A549 (cell line): ENCODE results near the gene ARF5. TPM values are rescaled to one million over a fixed set of nuclear protein-coding genes. Genes with fewer than 3 reads are reported as not detected.

ENCODE experiments used
- ATAC-seq, 2 experiments: fragments of 200-7000 bp in 1 of 2; fragments of >200 bp in 1 of 2; cut with Nextera tagmentation in 1 of 2; cut with Tn5 transposase in 1 of 2; 3 replicates each; pipeline versions ENCODE4 v1.8.0 to v1.9.1; 2018 to 2020; ENCODE audit warnings: mild to moderate bottlenecking in 1 of 2, moderate library complexity in 1 of 2
- CTCF ChIA-PET: fragments of 300-600 bp; sonication (Branson Sonifier 250); formaldehyde crosslinking; extraction: SDS; loops from one replicate; lab custom pipeline; 2021; ENCODE audit warnings: antibody characterized with exemption, inconsistent platforms; lab: Yijun Ruan, JAX
- POLR2A ChIA-PET: fragments of 350-600 bp; formaldehyde crosslinking; extraction: SDS; loops from one replicate; lab custom pipeline; 2021; ENCODE audit warnings: antibody characterized with exemption, inconsistent platforms; lab: Yijun Ruan, JAX
- DNase-seq, 2 experiments: peaks; one replicate each; pipeline versions ENCODE4 v3.0.0 to v3.0.0-alpha.2; 2011 to 2016; ENCODE audit warnings: low read depth in 1 of 2, low spot score in 1 of 2
- FAIRE-seq: peaks from 2 replicates; lab custom pipeline; 2011; peaks lifted over from hg19 to GRCh38; lab: Jason Lieb, UNC
- H3K27ac ChIP-seq, 2 experiments: fragments of >200 bp; sonication (Bioruptor Twin); formaldehyde crosslinking; 3 replicates each; pipeline ENCODE4 v1.5.1; 2016 to 2017
- H3K4me1 ChIP-seq: fragments of >200 bp; sonication (Bioruptor Twin); formaldehyde crosslinking; 3 replicates; pipeline ENCODE4 v1.6.1; 2016
- H3K4me2 ChIP-seq: fragments of >200 bp; sonication (Bioruptor Twin); formaldehyde crosslinking; 3 replicates; pipeline ENCODE4 v1.6.1; 2016
- H3K4me3 ChIP-seq: fragments of >200 bp; sonication (Bioruptor Twin); formaldehyde crosslinking; 3 replicates; pipeline ENCODE4 v1.5.1; 2016
- H3K9me3 ChIP-seq: fragments of >200 bp; sonication (Bioruptor Twin); formaldehyde crosslinking; 3 replicates; pipeline ENCODE4 v1.6.1; 2016
- BHLHE40 ChIP-seq: IDR thresholded peaks from 2 replicates; pipeline ENCODE4 v1.6.1; 2012; ENCODE audit warnings: low read depth, low read length, inconsistent platforms
- CBX8 ChIP-seq: fragments of 200-600 bp; sonication (generic); IDR thresholded peaks from 2 replicates; pipeline ENCODE4 v1.6.1; 2016
- CEBPB ChIP-seq, 2 experiments: fragments of >200 bp in 1 of 2; sonication (Bioruptor Twin) in 1 of 2; formaldehyde crosslinking in 1 of 2; IDR thresholded peaks; 2 replicates each; pipeline ENCODE4 v1.6.1; 2012 to 2016
- EHF ChIP-seq: fragments of 250-450 bp; sonication (Bioruptor Pico); IDR thresholded peaks from 2 replicates; pipeline ENCODE4 v1.5.0; 2020; ENCODE audit warnings: mild to moderate bottlenecking
- EHMT2 ChIP-seq: fragments of 200-600 bp; sonication (generic); IDR thresholded peaks from 2 replicates; pipeline ENCODE4 v1.6.1; 2016; ENCODE audit warnings: antibody characterized with exemption, low read depth, mild to moderate bottlenecking, moderate library complexity
- EP300 ChIP-seq, 2 experiments: fragments of >200 bp; sonication (Bioruptor Twin); formaldehyde crosslinking; IDR thresholded peaks; 2 replicates in 1 of 2; 3 replicates in 1 of 2; pipeline ENCODE4 v1.6.1; 2016 to 2017
- FOSB ChIP-seq: fragments of 250-450 bp; sonication (Bioruptor Pico); IDR thresholded peaks from 2 replicates; pipeline ENCODE4 v1.5.0; 2020; ENCODE audit warnings: mild to moderate bottlenecking, moderate library complexity
- FOSL2 ChIP-seq, 2 experiments: fragments of 450-650 bp in 1 of 2; fragments of >200 bp in 1 of 2; sonication (Bioruptor Twin) in 1 of 2; formaldehyde crosslinking; IDR thresholded peaks; 2 replicates each; pipeline versions ENCODE4 v1.5.0 to v1.6.1; 2016 to 2020; ENCODE audit warnings: mild to moderate bottlenecking in 1 of 2, moderate library complexity in 1 of 2
- GATA3 ChIP-seq: IDR thresholded peaks from 2 replicates; pipeline ENCODE4 v1.6.1; 2012; ENCODE audit warnings: borderline replicate concordance
- HOXB13 ChIP-seq: fragments of 250-450 bp; sonication (Bioruptor Pico); IDR thresholded peaks from 2 replicates; pipeline ENCODE4 v1.5.0; 2020; ENCODE audit warnings: low read depth, mild to moderate bottlenecking, moderate library complexity
- HOXB5 ChIP-seq: fragments of 250-450 bp; sonication (Bioruptor Pico); IDR thresholded peaks from 2 replicates; pipeline ENCODE4 v1.5.0; 2020; ENCODE audit warnings: mild to moderate bottlenecking, moderate library complexity
- JUNB ChIP-seq: fragments of >200 bp; sonication (Bioruptor Twin); formaldehyde crosslinking; IDR thresholded peaks from 2 replicates; pipeline ENCODE4 v1.6.1; 2016
- KDM5A ChIP-seq: fragments of 200-600 bp; sonication (generic); IDR thresholded peaks from 2 replicates; pipeline ENCODE4 v1.6.1; 2016; ENCODE audit warnings: antibody characterized with exemption, mild to moderate bottlenecking
- MAFK ChIP-seq: fragments of 450-650 bp; IDR thresholded peaks from 2 replicates; pipeline ENCODE4 v1.6.1; 2014; ENCODE audit not compliant: partially characterized antibody
- MAX ChIP-seq: IDR thresholded peaks from 2 replicates; pipeline ENCODE4 v1.6.1; 2012
- MAZ ChIP-seq: fragments of 150-350 bp; IDR thresholded peaks from 2 replicates; pipeline ENCODE4 v1.6.1; 2014; ENCODE audit warnings: antibody characterized with exemption, low read depth, low read length, borderline replicate concordance
- NFE2L2 ChIP-seq: fragments of 150-350 bp; conservative IDR thresholded peaks from 2 replicates; pipeline ENCODE4 v1.6.1; 2014; ENCODE audit warnings: low read length
- NPAS2 ChIP-seq: fragments of 250-450 bp; sonication (Bioruptor Pico); IDR thresholded peaks from 2 replicates; pipeline ENCODE4 v1.8.0; 2022; ENCODE audit warnings: mild to moderate bottlenecking, moderate library complexity, borderline replicate concordance
- NR3C1 ChIP-seq: fragments of >200 bp; sonication (Bioruptor Twin); formaldehyde crosslinking; IDR thresholded peaks from 3 replicates; pipeline ENCODE4 v1.6.1; 2017
- RAD21 ChIP-seq, 2 experiments: fragments of >200 bp in 1 of 2; sonication (Bioruptor Twin) in 1 of 2; formaldehyde crosslinking in 1 of 2; IDR thresholded peaks in 1 of 2; conservative IDR thresholded peaks in 1 of 2; 2 replicates in 1 of 2; 3 replicates in 1 of 2; pipeline ENCODE4 v1.6.1; 2012 to 2018; ENCODE audit warnings: inconsistent platforms in 1 of 2
- RCOR1 ChIP-seq: fragments of 150-350 bp; IDR thresholded peaks from 2 replicates; pipeline ENCODE4 v1.6.1; 2014; ENCODE audit warnings: antibody characterized with exemption, low read length, low read depth
- RNF2 ChIP-seq: fragments of 200-600 bp; sonication (generic); IDR thresholded peaks from 2 replicates; pipeline ENCODE4 v1.6.1; 2016; ENCODE audit warnings: low read depth, mild to moderate bottlenecking, antibody characterized with exemption, moderate library complexity, borderline replicate concordance
- SMC3 ChIP-seq: fragments of >200 bp; sonication (Bioruptor Twin); formaldehyde crosslinking; IDR thresholded peaks from 3 replicates; pipeline ENCODE4 v1.6.1; 2018; ENCODE audit warnings: inconsistent platforms
- SREBF2 ChIP-seq: fragments of 450-650 bp; IDR thresholded peaks from 2 replicates; pipeline ENCODE4 v1.6.1; 2014; ENCODE audit warnings: mild to moderate bottlenecking, moderate library complexity
- USF2 ChIP-seq: fragments of 450-650 bp; IDR thresholded peaks from 2 replicates; pipeline ENCODE4 v1.6.1; 2014; ENCODE audit warnings: antibody characterized with exemption
- ZC3H11A ChIP-seq: fragments of 450-650 bp; IDR thresholded peaks from 2 replicates; pipeline ENCODE4 v1.6.1; 2014; ENCODE audit warnings: antibody characterized with exemption, mild to moderate bottlenecking
- ZNF302 ChIP-seq: fragments of 250-450 bp; sonication (Bioruptor Pico); IDR thresholded peaks from 2 replicates; pipeline ENCODE4 v1.9.0; 2021; ENCODE audit warnings: inconsistent platforms, mild to moderate bottlenecking, moderate library complexity
- WGBS: methylation state at CpG from one replicate; pipeline ENCODE4 v1.1.6; 2017; ENCODE audit errors: missing lambda C conversion rate; 5-methylcytosine and 5-hydroxymethylcytosine counted together
- polyA plus RNA-seq, 4 experiments: library from polyadenylated mRNA; depleted of rRNA in 3 of 4; stranded (reverse); fragments of >200 nt; fragmentation: RNase III in 1 of 4; extraction: RNeasy Plus Mini Kit Qiagen cat#74134 plus additional on column Dnase treatment in 1 of 4; gene quantifications; 2 replicates in 3 of 4; 3 replicates in 1 of 4; pipeline ENCODE4 v1.2.3, GENCODE V29; 2011 to 2017
- TF ChIP-seq, protein P1 (sequence below): IDR thresholded peaks from 2 replicates; pipeline ENCODE4 v1.6.1; 2012
- TF ChIP-seq, protein P2 (sequence below): fragments of >200 bp; sonication (Bioruptor Twin); formaldehyde crosslinking; IDR thresholded peaks from 2 replicates; pipeline ENCODE4 v1.6.1; 2016
- TF ChIP-seq, protein P3 (sequence below): fragments of 250-450 bp; sonication (Bioruptor Pico); IDR thresholded peaks from 2 replicates; pipeline ENCODE4 v1.5.0; 2021; ENCODE audit warnings: mild to moderate bottlenecking, moderate library complexity, borderline replicate concordance

ARF5 gene
- polyA plus RNA-seq, 2 of the 4 experiments (the other 2 are of a cell fraction) = 163 to 172 TPM

- no peak overlapping the region for H3K4me3 ChIP-seq
- ATAC-seq (no peak), FAIRE-seq (no peak), DNase-seq (no peak)
- TF ChIP-seq ZC3H11A (no peak), EHMT2 (no peak), ZNF302 (CRISPR knock-in tag) (no peak), KDM5A (no peak), CBX8 (no peak), NPAS2 (CRISPR knock-in tag) (no peak), CEBPB (IDR thresholded peaks at IDR 0.05) (no peak), SREBF2 (no peak), RNF2 (no peak), JUNB (no peak), BHLHE40 (no peak)
- TF ChIP-seq, protein P1, sequence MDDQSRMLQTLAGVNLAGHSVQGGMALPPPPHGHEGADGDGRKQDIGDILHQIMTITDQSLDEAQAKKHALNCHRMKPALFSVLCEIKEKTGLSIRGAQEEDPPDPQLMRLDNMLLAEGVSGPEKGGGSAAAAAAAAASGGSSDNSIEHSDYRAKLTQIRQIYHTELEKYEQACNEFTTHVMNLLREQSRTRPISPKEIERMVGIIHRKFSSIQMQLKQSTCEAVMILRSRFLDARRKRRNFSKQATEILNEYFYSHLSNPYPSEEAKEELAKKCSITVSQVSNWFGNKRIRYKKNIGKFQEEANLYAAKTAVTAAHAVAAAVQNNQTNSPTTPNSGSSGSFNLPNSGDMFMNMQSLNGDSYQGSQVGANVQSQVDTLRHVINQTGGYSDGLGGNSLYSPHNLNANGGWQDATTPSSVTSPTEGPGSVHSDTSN = no peak
- TF ChIP-seq, protein P2, sequence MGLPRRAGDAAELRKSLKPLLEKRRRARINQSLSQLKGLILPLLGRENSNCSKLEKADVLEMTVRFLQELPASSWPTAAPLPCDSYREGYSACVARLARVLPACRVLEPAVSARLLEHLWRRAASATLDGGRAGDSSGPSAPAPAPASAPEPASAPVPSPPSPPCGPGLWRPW = no peak
- CTCF ChIA-PET = interaction anchor here (0.9 kb wide), 1 partner anchor 10 kb away, joined by 3 read pairs; no protein-coding TSS in a partner anchor
- POLR2A ChIA-PET = no interaction called here
- 36% methylated on average over 1 of the region's 1 CpG for WGBS
- no peak overlapping the region for H3K27ac ChIP-seq
- no peak overlapping the region for H3K4me2 ChIP-seq
- H3K4me1 ChIP-seq = peaks cover 2% of the 10 kb centered on the region; the same call in 2 of the 3 replicates
- no peaks in the 10 kb centered on the region for H3K9me3 ChIP-seq
Measured at GRCh38 chr7:127594490-127594889, 6.3 kb downstream of the ARF5 start.

DNA sequence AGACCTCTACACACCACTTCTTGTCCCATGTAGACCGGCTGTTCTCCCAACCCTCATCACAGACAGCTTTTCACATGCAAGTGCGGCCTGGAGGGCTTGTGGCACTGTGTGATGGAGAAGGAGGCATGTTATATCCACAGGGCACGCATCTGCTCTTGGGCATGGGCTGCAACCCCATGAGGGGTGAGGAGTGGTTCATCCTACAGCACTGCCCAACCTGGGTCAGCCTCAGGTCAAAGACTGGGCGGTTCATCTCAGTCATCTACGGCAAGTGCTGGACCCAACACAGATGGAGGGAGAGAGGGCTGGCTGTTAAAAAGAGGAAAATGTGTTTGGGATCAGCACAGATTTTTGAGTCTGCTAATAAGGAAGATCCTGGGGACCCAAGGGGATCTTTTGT lies 7.5 kb downstream of the ARF5 start:
- no peak overlapping the region for H3K27ac ChIP-seq
- DNase-seq (no peak), FAIRE-seq (no peak), ATAC-seq (no peak)
- WGBS = 59% methylated on average over 5 of the region's 5 CpGs
- no peak overlapping the region for H3K4me3 ChIP-seq
- H3K4me2 ChIP-seq = no peak overlapping the region
- POLR2A ChIA-PET = no interaction called here
- H3K9me3 ChIP-seq = no peaks in the 10 kb centered on the region
- no peaks in the 10 kb centered on the region for H3K4me1 ChIP-seq
- CTCF ChIA-PET = no interaction called here
- TF ChIP-seq, protein P3, sequence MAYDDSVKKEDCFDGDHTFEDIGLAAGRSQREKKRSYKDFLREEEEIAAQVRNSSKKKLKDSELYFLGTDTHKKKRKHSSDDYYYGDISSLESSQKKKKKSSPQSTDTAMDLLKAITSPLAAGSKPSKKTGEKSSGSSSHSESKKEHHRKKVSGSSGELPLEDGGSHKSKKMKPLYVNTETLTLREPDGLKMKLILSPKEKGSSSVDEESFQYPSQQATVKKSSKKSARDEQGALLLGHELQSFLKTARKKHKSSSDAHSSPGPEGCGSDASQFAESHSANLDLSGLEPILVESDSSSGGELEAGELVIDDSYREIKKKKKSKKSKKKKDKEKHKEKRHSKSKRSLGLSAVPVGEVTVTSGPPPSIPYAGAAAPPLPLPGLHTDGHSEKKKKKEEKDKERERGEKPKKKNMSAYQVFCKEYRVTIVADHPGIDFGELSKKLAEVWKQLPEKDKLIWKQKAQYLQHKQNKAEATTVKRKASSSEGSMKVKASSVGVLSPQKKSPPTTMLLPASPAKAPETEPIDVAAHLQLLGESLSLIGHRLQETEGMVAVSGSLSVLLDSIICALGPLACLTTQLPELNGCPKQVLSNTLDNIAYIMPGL (CRISPR knock-in tag) = no peak
- no peak for TF ChIP-seq FOSB
- no peak for TF ChIP-seq USF2
- no peak for TF ChIP-seq RCOR1
- no peak for TF ChIP-seq EP300 (IDR thresholded peaks at IDR 0.05)
- no peak for TF ChIP-seq GATA3
- no peak for TF ChIP-seq MAX
- TF ChIP-seq NR3C1 = no peak
- no peak for TF ChIP-seq SMC3
- no peak for TF ChIP-seq FOSL2 (IDR thresholded peaks at IDR 0.05)
- TF ChIP-seq FOSL2 (CRISPR knock-in tag; IDR thresholded peaks at IDR 0.05) = no peak
- no peak for TF ChIP-seq CEBPB (IDR thresholded peaks at IDR 0.05)
- no peak for TF ChIP-seq NFE2L2
- no peak for TF ChIP-seq RAD21 (conservative IDR thresholded peaks at IDR 0.05 in 1 of 2, IDR thresholded peaks at IDR 0.05 in 1 of 2)
- TF ChIP-seq MAFK = no peak
- no peak for TF ChIP-seq HOXB5 (CRISPR knock-in tag)
- no peak for TF ChIP-seq CBX8
- TF ChIP-seq JUNB = no peak
- no peak for TF ChIP-seq EHF (CRISPR knock-in tag)
- no peak for TF ChIP-seq MAZ
- TF ChIP-seq HOXB13 (CRISPR knock-in tag) = no peak
